Muscle layer of duodenum (tissue), 2 donors: ENCODE measurements around the gene FCHSD2.
"Not testable (repeated sequence)": the region's sequence is repeated elsewhere in the genome, so short reads cannot be mapped to it uniquely, and the experiment has no call there.

Experiments used
- H3K27ac ChIP-seq: one replicate; pipeline ENCODE4 v1.7.0; 2013; ENCODE audit warnings: mild to moderate bottlenecking, low read length
- H3K27me3 ChIP-seq: one replicate; pipeline ENCODE4 v1.7.0; 2013; ENCODE audit warnings: low read depth, mild to moderate bottlenecking, control low read depth, low read length
- H3K36me3 ChIP-seq, 2 donors: one replicate each; pipeline ENCODE4 v1.7.0; 2013; ENCODE audit warnings: low read length in 2 of 2, control low read depth in 1 of 2, mild to moderate bottlenecking in 1 of 2; ENCODE audit not compliant: insufficient read depth in 2 of 2, control insufficient read depth in 1 of 2
- H3K4me1 ChIP-seq, 2 donors: one replicate each; pipeline ENCODE4 v1.7.0; 2013; ENCODE audit warnings: low read length in 2 of 2, mild to moderate bottlenecking in 2 of 2, control low read depth in 1 of 2, moderate library complexity in 1 of 2; ENCODE audit not compliant: insufficient read depth in 2 of 2, control insufficient read depth in 1 of 2
- H3K4me3 ChIP-seq, 2 donors: one replicate each; pipeline ENCODE4 v1.7.0; 2013; ENCODE audit warnings: low read length in 2 of 2, low read depth in 1 of 2, mild to moderate bottlenecking in 1 of 2
- H3K9me3 ChIP-seq, 2 donors: one replicate each; pipeline ENCODE4 v1.7.0; 2013; ENCODE audit warnings: low read length in 2 of 2, control low read depth in 1 of 2, mild to moderate bottlenecking in 1 of 2; ENCODE audit not compliant: control insufficient read depth in 1 of 2
- donor health status: healthy.

Gene FCHSD2

GRCh38 chr11:73135346-73136284 lies 6.5 kb downstream of the FCHSD2 start:
- Histone ChIP-seq H3K4me3 (no peak overlapping the region), H3K9me3 (no peaks in the 10 kb centered on the region), H3K4me1 (peaks cover 0 to 10% of the 10 kb centered on the region in 2 donors), H3K27me3 (no peaks in the 10 kb centered on the region), H3K27ac (no peak overlapping the region), H3K36me3 (no peaks in the 10 kb centered on the region)

GRCh38 chr11:73132349-73132748 lies 9.8 kb downstream of the FCHSD2 start:
- not testable (repeated sequence) for H3K4me1 ChIP-seq, H3K27me3 ChIP-seq, H3K27ac ChIP-seq, H3K36me3 ChIP-seq, H3K9me3 ChIP-seq, H3K4me3 ChIP-seq

- Histone ChIP-seq H3K27ac (no peak overlapping the region), H3K36me3 (no peaks in the 10 kb centered on the region), H3K4me1 (peaks cover 0 to 9% of the 10 kb centered on the region in 2 donors), H3K27me3 (no peaks in the 10 kb centered on the region), H3K4me3 (no peak overlapping the region), H3K9me3 (no peaks in the 10 kb centered on the region)
Measured at GRCh38 chr11:73130181-73130580, 11.9 kb downstream of the FCHSD2 start.

- Histone ChIP-seq H3K27ac (no peak overlapping the region), H3K4me1 (peaks cover 0 to 9% of the 10 kb centered on the region in 2 donors), H3K9me3 (no peaks in the 10 kb centered on the region), H3K4me3 (no peak overlapping the region), H3K27me3 (no peaks in the 10 kb centered on the region), H3K36me3 (no peaks in the 10 kb centered on the region)
Measured at GRCh38 chr11:73129198-73129597, 12.9 kb downstream of the FCHSD2 start.

GRCh38 chr11:73126804-73127480 lies 15.2 kb downstream of the FCHSD2 start:
- no peak overlapping the region for H3K4me3 ChIP-seq
- peaks cover 0 to 9% of the 10 kb centered on the region in 2 donors for H3K4me1 ChIP-seq
- H3K27ac ChIP-seq: no peak overlapping the region
- no peaks in the 10 kb centered on the region for H3K27me3 ChIP-seq
- H3K36me3 ChIP-seq: no peaks in the 10 kb centered on the region
- no peaks in the 10 kb centered on the region for H3K9me3 ChIP-seq

- Histone ChIP-seq H3K4me3 (no peak overlapping the region), H3K4me1 (peaks cover 0 to 9% of the 10 kb centered on the region in 2 donors), H3K9me3 (no peaks in the 10 kb centered on the region), H3K36me3 (no peaks in the 10 kb centered on the region), H3K27me3 (no peaks in the 10 kb centered on the region), H3K27ac (no peak overlapping the region)
Measured at GRCh38 chr11:73124800-73125199, 17.3 kb downstream of the FCHSD2 start.

- not testable (repeated sequence) for H3K36me3 ChIP-seq, H3K4me3 ChIP-seq, H3K9me3 ChIP-seq, H3K27ac ChIP-seq, H3K4me1 ChIP-seq, H3K27me3 ChIP-seq
Measured at GRCh38 chr11:73123892-73124291, 18.2 kb downstream of the FCHSD2 start.

- H3K27ac ChIP-seq: no peak overlapping the region
- no peaks in the 10 kb centered on the region for H3K27me3 ChIP-seq
- H3K36me3 ChIP-seq: no peaks in the 10 kb centered on the region
- H3K9me3 ChIP-seq: no peaks in the 10 kb centered on the region
- peaks cover 0 to 2% of the 10 kb centered on the region in 2 donors for H3K4me1 ChIP-seq
- no peak overlapping the region for H3K4me3 ChIP-seq
Measured at GRCh38 chr11:73121692-73122091, 20.4 kb downstream of the FCHSD2 start.

GRCh38 chr11:73117071-73117470 lies 25.0 kb downstream of the FCHSD2 start:
- no peak overlapping the region for H3K4me3 ChIP-seq
- H3K36me3 ChIP-seq: peaks cover 0 to 6% of the 10 kb centered on the region in 2 donors
- no peaks in the 10 kb centered on the region for H3K9me3 ChIP-seq
- no peaks in the 10 kb centered on the region for H3K4me1 ChIP-seq
- H3K27ac ChIP-seq: no peak overlapping the region
- no peaks in the 10 kb centered on the region for H3K27me3 ChIP-seq

- no peaks in the 10 kb centered on the region for H3K27me3 ChIP-seq
- H3K36me3 ChIP-seq: peaks cover 0 to 6% of the 10 kb centered on the region in 2 donors
- H3K4me3 ChIP-seq: no peak overlapping the region
Measured at GRCh38 chr11:73116636-73117035, 25.5 kb downstream of the FCHSD2 start.

GRCh38 chr11:73114835-73115220 lies 27.3 kb downstream of the FCHSD2 start:
- H3K36me3 ChIP-seq: peaks cover 0 to 6% of the 10 kb centered on the region in 2 donors
- no peak overlapping the region for H3K4me3 ChIP-seq
- no peaks in the 10 kb centered on the region for H3K27me3 ChIP-seq
- H3K4me1 ChIP-seq: no peaks in the 10 kb centered on the region
- no peak overlapping the region for H3K27ac ChIP-seq
- no peaks in the 10 kb centered on the region for H3K9me3 ChIP-seq

More at GRCh38 chr11:73116636-73117035, 25.5 kb downstream of the FCHSD2 start:
- Histone ChIP-seq H3K27ac (no peak overlapping the region), H3K9me3 (no peaks in the 10 kb centered on the region), H3K4me1 (no peaks in the 10 kb centered on the region)
